IMR-90 (cell line): ENCODE data around the gene MTMR3.

Experiments used
- FOS ChIP-seq: fragments of 150-350 bp; IDR thresholded peaks from 2 replicates; pipeline ENCODE4 v1.6.1; 2016; ENCODE audit warnings: low read depth, low read length
- TF ChIP-seq, protein P1 (sequence below): conservative IDR thresholded peaks from 2 replicates; pipeline ENCODE4 v1.5.1; 2012; ENCODE audit warnings: mild to moderate bottlenecking, low read depth, low read length, improper control_type of control experiment

GRCh38 chr22:29873943-29874342, 9.0 kb upstream of the MTMR3 start:
- TF ChIP-seq, protein P1, sequence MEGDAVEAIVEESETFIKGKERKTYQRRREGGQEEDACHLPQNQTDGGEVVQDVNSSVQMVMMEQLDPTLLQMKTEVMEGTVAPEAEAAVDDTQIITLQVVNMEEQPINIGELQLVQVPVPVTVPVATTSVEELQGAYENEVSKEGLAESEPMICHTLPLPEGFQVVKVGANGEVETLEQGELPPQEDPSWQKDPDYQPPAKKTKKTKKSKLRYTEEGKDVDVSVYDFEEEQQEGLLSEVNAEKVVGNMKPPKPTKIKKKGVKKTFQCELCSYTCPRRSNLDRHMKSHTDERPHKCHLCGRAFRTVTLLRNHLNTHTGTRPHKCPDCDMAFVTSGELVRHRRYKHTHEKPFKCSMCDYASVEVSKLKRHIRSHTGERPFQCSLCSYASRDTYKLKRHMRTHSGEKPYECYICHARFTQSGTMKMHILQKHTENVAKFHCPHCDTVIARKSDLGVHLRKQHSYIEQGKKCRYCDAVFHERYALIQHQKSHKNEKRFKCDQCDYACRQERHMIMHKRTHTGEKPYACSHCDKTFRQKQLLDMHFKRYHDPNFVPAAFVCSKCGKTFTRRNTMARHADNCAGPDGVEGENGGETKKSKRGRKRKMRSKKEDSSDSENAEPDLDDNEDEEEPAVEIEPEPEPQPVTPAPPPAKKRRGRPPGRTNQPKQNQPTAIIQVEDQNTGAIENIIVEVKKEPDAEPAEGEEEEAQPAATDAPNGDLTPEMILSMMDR, result no peak
- TF ChIP-seq FOS, result no peak
